Suprapubic skin (tissue), 4 donors: ENCODE measurements around the gene DNAH10. TPM values are rescaled to one million over a fixed set of nuclear protein-coding genes. Genes with fewer than 3 reads are reported as not detected.

Source experiments
- DNase-seq, 2 donors: peaks; one replicate each; pipeline ENCODE4 v3.0.0-alpha.2; 2019; ENCODE audit warnings: low spot score in 2 of 2
- H3K27ac ChIP-seq: fragments of 200-600 bp; sonication (generic); one replicate; pipeline ENCODE4 v1.5.1; 2019
- H3K27me3 ChIP-seq: fragments of 200-600 bp; sonication (generic); one replicate; pipeline ENCODE4 v1.5.1; 2019
- H3K36me3 ChIP-seq: fragments of 200-600 bp; sonication (generic); one replicate; pipeline ENCODE4 v1.5.1; 2019
- H3K4me1 ChIP-seq: fragments of 200-600 bp; sonication (generic); one replicate; pipeline ENCODE4 v1.5.1; 2019
- H3K4me3 ChIP-seq: fragments of 200-600 bp; sonication (generic); one replicate; pipeline ENCODE4 v1.5.1; 2019; ENCODE audit warnings: mild to moderate bottlenecking
- H3K9me3 ChIP-seq: fragments of 200-600 bp; sonication (generic); one replicate; pipeline ENCODE4 v1.5.1; 2019
- EP300 ChIP-seq: sonication (generic); formaldehyde crosslinking; IDR thresholded peaks from one replicate; pipeline ENCODE4 v1.6.1; 2017; ENCODE audit warnings: antibody characterized with exemption
- POLR2A ChIP-seq, 2 donors: fragments of 450-650 bp; IDR thresholded peaks; one replicate each; pipeline ENCODE4 v1.6.1; 2017; ENCODE audit warnings: antibody characterized with exemption in 2 of 2, mild to moderate bottlenecking in 2 of 2, moderate library complexity in 2 of 2
- POLR2AphosphoS5 ChIP-seq, 3 donors: sonication (generic); formaldehyde crosslinking; IDR thresholded peaks; one replicate each; pipeline ENCODE4 v1.6.1; 2017; ENCODE audit warnings: antibody characterized with exemption in 3 of 3
- WGBS: methylation state at CpG from one replicate; pipeline ENCODE4 v1.1.5; 2018; 5-methylcytosine and 5-hydroxymethylcytosine counted together
- total RNA-seq, 4 donors: library from RNA; depleted of rRNA; stranded (reverse); fragments of >200 nt; gene quantifications; one replicate each; pipeline ENCODE4 v1.1.0, GENCODE V29; 2016
- TF ChIP-seq, protein P1 (sequence below), 2 donors: fragments of 200-600 bp in 1 of 2; fragments of 450-650 bp in 1 of 2; sonication (generic) in 1 of 2; IDR thresholded peaks; one replicate each; pipeline ENCODE4 v1.5.1; 2016 to 2019; ENCODE audit warnings: antibody characterized with exemption in 2 of 2, mild to moderate bottlenecking in 1 of 2, moderate library complexity in 1 of 2

The DNAH10 gene
- total RNA-seq, 4 donors from 2014 or later, result 0.13 to 1.2 (median 0.19) TPM; not detected in 1

GRCh38 chr12:123967121-123967586, 205.1 kb downstream of the DNAH10 start:
- H3K27me3 ChIP-seq, result no peaks in the 10 kb centered on the region
- 88% methylated on average over 8 of the region's 8 CpGs for WGBS
- no peaks in the 10 kb centered on the region for H3K36me3 ChIP-seq
- H3K9me3 ChIP-seq, result no peaks in the 10 kb centered on the region
- H3K27ac ChIP-seq, result no peak overlapping the region
- peaks cover 20% of the 10 kb centered on the region for H3K4me1 ChIP-seq
- TF ChIP-seq, protein P1, sequence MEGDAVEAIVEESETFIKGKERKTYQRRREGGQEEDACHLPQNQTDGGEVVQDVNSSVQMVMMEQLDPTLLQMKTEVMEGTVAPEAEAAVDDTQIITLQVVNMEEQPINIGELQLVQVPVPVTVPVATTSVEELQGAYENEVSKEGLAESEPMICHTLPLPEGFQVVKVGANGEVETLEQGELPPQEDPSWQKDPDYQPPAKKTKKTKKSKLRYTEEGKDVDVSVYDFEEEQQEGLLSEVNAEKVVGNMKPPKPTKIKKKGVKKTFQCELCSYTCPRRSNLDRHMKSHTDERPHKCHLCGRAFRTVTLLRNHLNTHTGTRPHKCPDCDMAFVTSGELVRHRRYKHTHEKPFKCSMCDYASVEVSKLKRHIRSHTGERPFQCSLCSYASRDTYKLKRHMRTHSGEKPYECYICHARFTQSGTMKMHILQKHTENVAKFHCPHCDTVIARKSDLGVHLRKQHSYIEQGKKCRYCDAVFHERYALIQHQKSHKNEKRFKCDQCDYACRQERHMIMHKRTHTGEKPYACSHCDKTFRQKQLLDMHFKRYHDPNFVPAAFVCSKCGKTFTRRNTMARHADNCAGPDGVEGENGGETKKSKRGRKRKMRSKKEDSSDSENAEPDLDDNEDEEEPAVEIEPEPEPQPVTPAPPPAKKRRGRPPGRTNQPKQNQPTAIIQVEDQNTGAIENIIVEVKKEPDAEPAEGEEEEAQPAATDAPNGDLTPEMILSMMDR (IDR thresholded peaks at IDR 0.05), result no peak
- TF ChIP-seq POLR2A (IDR thresholded peaks at IDR 0.05) (no peak), POLR2AphosphoS5 (IDR thresholded peaks at IDR 0.05) (no peak), EP300 (no peak)
- no peak for DNase-seq
- no peak overlapping the region for H3K4me3 ChIP-seq

DNA sequence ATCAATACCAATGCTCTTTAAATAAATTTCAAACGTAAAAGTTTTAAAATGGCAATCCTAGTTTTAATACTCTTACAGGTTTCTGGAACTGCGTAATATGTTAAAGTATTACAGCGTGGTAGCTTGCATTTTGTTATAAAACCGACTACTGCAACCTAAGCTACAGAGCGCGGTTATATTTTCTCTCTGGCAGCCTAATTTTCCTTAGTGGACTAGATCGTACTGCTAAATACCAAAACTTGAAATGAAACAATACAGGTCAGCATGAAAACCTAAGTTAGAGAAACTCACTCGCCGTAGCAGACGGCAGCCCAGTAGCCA, 209.3 kb downstream of the DNAH10 start:
- H3K27ac ChIP-seq, result peak overlapping the region; percentile 94
- WGBS, result 26% methylated on average over 10 of the region's 10 CpGs

DNA sequence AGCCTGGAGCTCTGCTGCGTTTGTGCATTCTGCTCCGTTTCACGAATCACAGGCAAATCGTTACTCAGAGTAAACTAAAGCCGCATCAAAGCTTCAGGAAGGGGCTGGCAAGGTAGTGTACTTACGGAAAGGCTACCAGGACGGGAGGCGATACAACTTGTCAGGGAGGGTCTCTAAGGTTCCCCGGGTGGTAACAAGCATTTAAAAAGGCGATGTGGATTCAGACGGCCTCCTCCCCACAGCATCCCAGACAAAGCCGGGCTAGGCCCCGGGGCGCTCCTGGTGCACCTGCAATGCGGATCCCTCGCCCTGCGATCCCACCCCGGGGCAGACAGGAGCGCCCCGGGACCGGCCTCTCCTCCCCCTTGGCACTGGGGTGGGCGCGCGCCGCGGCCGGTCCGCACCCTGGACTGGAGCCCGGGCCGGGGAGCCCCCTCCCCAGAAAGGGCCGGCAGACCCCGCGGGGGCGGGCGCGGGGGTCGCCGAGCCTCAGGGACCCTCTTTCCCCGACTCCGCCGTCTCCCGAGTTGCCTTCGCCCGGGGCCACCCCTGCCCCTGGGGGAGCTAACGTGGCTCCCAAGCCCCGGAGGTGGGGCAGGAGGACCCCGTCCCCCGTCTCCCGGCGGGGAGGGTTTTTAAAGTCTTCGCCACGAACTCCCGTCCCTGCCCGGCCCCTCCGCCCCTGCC, 209.8 kb downstream of the DNAH10 start:
- TF ChIP-seq POLR2A (IDR thresholded peaks at IDR 0.05), result no peak
- H3K36me3 ChIP-seq, result no peaks in the 10 kb centered on the region
- no peaks in the 10 kb centered on the region for H3K9me3 ChIP-seq
- no peaks in the 10 kb centered on the region for H3K27me3 ChIP-seq
- peak overlapping the region; percentile 94 for H3K27ac ChIP-seq
- WGBS, result under 1% methylated on average over 27 of the region's 55 CpGs
- peak in 1 of 2 donors; percentile 72 for DNase-seq
- H3K4me3 ChIP-seq, result peak overlapping the region; percentile 97
- H3K4me1 ChIP-seq, result peaks cover 28% of the 10 kb centered on the region

More for the DNA sequence above, 209.3 kb downstream of the DNAH10 start:
- H3K4me3 ChIP-seq, result peak overlapping the region; percentile 97
- no peak for TF ChIP-seq POLR2AphosphoS5 (IDR thresholded peaks at IDR 0.05)
- TF ChIP-seq, protein P1 (IDR thresholded peaks at IDR 0.05), result no peak
- no peak for TF ChIP-seq POLR2A (IDR thresholded peaks at IDR 0.05)
- TF ChIP-seq EP300, result no peak
- H3K36me3 ChIP-seq, result no peaks in the 10 kb centered on the region
- peaks cover 33% of the 10 kb centered on the region for H3K4me1 ChIP-seq
- no peak for DNase-seq
- H3K27me3 ChIP-seq, result no peaks in the 10 kb centered on the region
- no peaks in the 10 kb centered on the region for H3K9me3 ChIP-seq

- H3K27ac ChIP-seq, result peak within 1 kb of the TSS; percentile 94
- peaks cover 3% of the 10 kb centered on the region for H3K36me3 ChIP-seq
- no peak for TF ChIP-seq POLR2AphosphoS5 (IDR thresholded peaks at IDR 0.05)
- TF ChIP-seq POLR2A (IDR thresholded peaks at IDR 0.05), result peak in 1 of 2 donors; percentile 71
- no peaks in the 10 kb centered on the region for H3K27me3 ChIP-seq
- H3K9me3 ChIP-seq, result no peaks in the 10 kb centered on the region
- peak; percentile 87 to 92 for DNase-seq
- WGBS, result 1% methylated on average over 14 of the region's 138 CpGs
- H3K4me3 ChIP-seq, result peak within 1 kb of the TSS; percentile 97
- peaks cover 28% of the 10 kb centered on the region for H3K4me1 ChIP-seq
Measured at GRCh38 chr12:123972457-123973401, 210.6 kb downstream of the DNAH10 start, which contains the start of the genes CCDC92 and ZNF664. TSS of gene CCDC92 (minus strand) at chr12:123972831. CDS start at chr12:123944305, 28,526 bp downstream. TSS of gene ZNF664 (plus strand) at chr12:123973215. CDS start at chr12:124012145, 38,930 bp downstream.

GRCh38 chr12:123973552-123974341, 211.6 kb downstream of the DNAH10 start:
- Histone ChIP-seq H3K4me3 (peak overlapping the region; percentile 97), H3K27ac (peak overlapping the region; percentile 94), H3K4me1 (peaks cover 28% of the 10 kb centered on the region), H3K9me3 (no peaks in the 10 kb centered on the region), H3K36me3 (peaks cover 3% of the 10 kb centered on the region), H3K27me3 (no peaks in the 10 kb centered on the region)
- peak; percentile 76 to 82 for DNase-seq
- TF ChIP-seq, protein P1 (IDR thresholded peaks at IDR 0.05), result no peak
- TF ChIP-seq EP300 (no peak), POLR2AphosphoS5 (IDR thresholded peaks at IDR 0.05) (no peak), POLR2A (IDR thresholded peaks at IDR 0.05) (no peak)
- 1% methylated on average over 48 of the region's 69 CpGs for WGBS
